Frontal cortex (tissue), 4 donors: ENCODE measurements around the gene MFSD6L. TPM values are rescaled to one million over a fixed set of nuclear protein-coding genes. Genes with fewer than 3 reads are reported as not detected.
A peak's percentile ranks its signal among the peaks of the same experiment; 100 is the strongest.

Source experiments
- DNase-seq, 2 donors: peaks; one replicate each; pipeline ENCODE4 v3.0.0; 2012; ENCODE audit warnings: low spot score in 2 of 2
- FAIRE-seq: peaks from 2 replicates; lab custom pipeline; 2012; peaks lifted over from hg19 to GRCh38; lab: Jason Lieb, UNC
- total RNA-seq: library from RNA; depleted of rRNA; stranded (reverse); fragments of >200 nt; gene quantifications from one replicate; pipeline ENCODE4 v1.2.3, GENCODE V29; 2014
- donor health status: control.
- donor health status: control.
- donor health status: control.

MFSD6L gene
- total RNA-seq, 1 donor from 2014 or later, result not detected

GRCh38 chr17:8797621-8798175 is 1.5 kb downstream of the MFSD6L start:
- FAIRE-seq (no peak), DNase-seq (no peak)

GRCh38 chr17:8794636-8795035 is 4.5 kb downstream of the MFSD6L start:
- no peak for DNase-seq
- FAIRE-seq, result no peak

GRCh38 chr17:8793649-8794048 is 5.5 kb downstream of the MFSD6L start:
- DNase-seq, result no peak

GRCh38 chr17:8792646-8793045 is 6.5 kb downstream of the MFSD6L start:
- DNase-seq, result no peak
- no peak for FAIRE-seq

More at GRCh38 chr17:8793649-8794048, 5.5 kb downstream of the MFSD6L start:
- no peak for FAIRE-seq

GRCh38 chr17:8791910-8792270 is 7.3 kb downstream of the MFSD6L start:
- FAIRE-seq (no peak), DNase-seq (no peak)

- no peak for FAIRE-seq
- no peak for DNase-seq
Observed at GRCh38 chr17:8791248-8791909, 7.8 kb downstream of the MFSD6L start.

GRCh38 chr17:8789743-8790142 is 9.4 kb downstream of the MFSD6L start:
- no peak for FAIRE-seq

GRCh38 chr17:8788998-8789397 is 10.2 kb downstream of the MFSD6L start:
- DNase-seq (no peak), FAIRE-seq (no peak)

More at GRCh38 chr17:8789743-8790142, 9.4 kb downstream of the MFSD6L start:
- no peak for DNase-seq

- FAIRE-seq (no peak), DNase-seq (peak in 1 of 2 donors; percentile 67)
Observed at GRCh38 chr17:8785547-8786413, 13.4 kb downstream of the MFSD6L start.

GRCh38 chr17:8782176-8782575 is 17.0 kb downstream of the MFSD6L start:
- no peak for DNase-seq
- FAIRE-seq, result no peak

- FAIRE-seq, result no peak
Observed at GRCh38 chr17:8781776-8782175, 17.4 kb downstream of the MFSD6L start.

GRCh38 chr17:8776881-8777280 is 22.3 kb downstream of the MFSD6L start:
- DNase-seq (no peak), FAIRE-seq (no peak)

More at GRCh38 chr17:8781776-8782175, 17.4 kb downstream of the MFSD6L start:
- no peak for DNase-seq

GRCh38 chr17:8776248-8776647 is 22.9 kb downstream of the MFSD6L start:
- DNase-seq (no peak), FAIRE-seq (no peak)

- no peak for DNase-seq
Observed at GRCh38 chr17:8766731-8767130, 32.4 kb downstream of the MFSD6L start.

GRCh38 chr17:8762012-8762411 is 37.2 kb downstream of the MFSD6L start:
- DNase-seq (no peak), FAIRE-seq (no peak)

More at GRCh38 chr17:8766731-8767130, 32.4 kb downstream of the MFSD6L start:
- FAIRE-seq, result no peak

- FAIRE-seq (no peak), DNase-seq (no peak)
Observed at GRCh38 chr17:8758137-8758596, 41.0 kb downstream of the MFSD6L start, which contains the start of gene SPDYE4. SPDYE4 (minus strand) TSS chr17:8758546; CDS start chr17:8758382, 164 bp downstream.

GRCh38 chr17:8757189-8757588 is 42.0 kb downstream of the MFSD6L start:
- DNase-seq (no peak), FAIRE-seq (no peak)

- FAIRE-seq, result no peak
- no peak for DNase-seq
Observed at GRCh38 chr17:8755590-8756255, 43.4 kb downstream of the MFSD6L start.

GRCh38 chr17:8754890-8755289 is 44.3 kb downstream of the MFSD6L start:
- FAIRE-seq, result no peak
- DNase-seq, result no peak

GRCh38 chr17:8753976-8754440 is 45.2 kb downstream of the MFSD6L start:
- no peak for DNase-seq
- no peak for FAIRE-seq
